Esophagus muscularis mucosa (tissue), 3 donors: ENCODE data around the gene NDUFB1.

Experiments used
- CTCF ChIP-seq, 3 experiments: fragments of 200-600 bp in 2 of 3; fragments of 450-650 bp in 1 of 3; sonication (generic) in 2 of 3; IDR thresholded peaks; one replicate each; pipeline ENCODE4 v1.5.1; 2017 to 2019; ENCODE audit warnings: antibody characterized with exemption in 3 of 3, mild to moderate bottlenecking in 2 of 3, moderate library complexity in 1 of 3
- POLR2A ChIP-seq: fragments of 450-650 bp; IDR thresholded peaks from one replicate; pipeline ENCODE4 v1.6.1; 2017; ENCODE audit warnings: antibody characterized with exemption, moderate library complexity, mild to moderate bottlenecking, low read depth

- no peak for TF ChIP-seq CTCF (IDR thresholded peaks at IDR 0.05)
- TF ChIP-seq POLR2A = no peak
These were observed 40.0 kb upstream of the NDUFB1 start for GRCh38 chr14:92161521-92161920.
